ENCODE measurements around the gene MFAP1.

- TF ChIP-seq CTCF (conservative IDR thresholded peaks at IDR 0.05; ENCODE audit: low read depth in 2 of 2) (no peak), POLR2AphosphoS5 (IDR thresholded peaks at IDR 0.05; ENCODE audit: low read depth) (no peak), EZH2phosphoT487 (IDR thresholded peaks at IDR 0.05; ENCODE audit: unreplicated experiment) (no peak)
Observed at GRCh38 chr15:43762824-43763223, 61.7 kb downstream of the MFAP1 start.
